Activated naive CD8-positive, alpha-beta T cell treated with anti-CD3 and anti-CD28 coated beads, Interleukin-2, amount 50 U/mL, for 24 hours (primary cell): ENCODE measurements around the gene SLC1A3.

Source experiments
- ATAC-seq: fragments of 150-1000 bp; cut with Tn5 transposase; one replicate; pipeline ENCODE4 v1.10.0; 2021
- DNase-seq: peaks from one replicate; pipeline ENCODE4 v3.0.0; 2021
- H3K27ac Mint-ChIP-seq: one replicate; pipeline ENCODE4 v1.8.0; 2021; ENCODE audit warnings: mild to moderate bottlenecking, mixed read lengths
- H3K27me3 Mint-ChIP-seq: one replicate; pipeline ENCODE4 v1.8.0; 2021; ENCODE audit warnings: mixed read lengths
- H3K36me3 Mint-ChIP-seq: one replicate; pipeline ENCODE4 v1.8.0; 2021; ENCODE audit warnings: low read depth, mixed read lengths
- H3K4me1 Mint-ChIP-seq: one replicate; pipeline ENCODE4 v1.8.0; 2021; ENCODE audit warnings: mixed read lengths
- H3K4me3 Mint-ChIP-seq: one replicate; pipeline ENCODE4 v1.8.0; 2021; ENCODE audit warnings: mild to moderate bottlenecking, moderate library complexity, mixed read lengths
- H3K9me3 Mint-ChIP-seq: one replicate; pipeline ENCODE4 v1.8.0; 2021; ENCODE audit warnings: mixed read lengths

SLC1A3 gene

DNA sequence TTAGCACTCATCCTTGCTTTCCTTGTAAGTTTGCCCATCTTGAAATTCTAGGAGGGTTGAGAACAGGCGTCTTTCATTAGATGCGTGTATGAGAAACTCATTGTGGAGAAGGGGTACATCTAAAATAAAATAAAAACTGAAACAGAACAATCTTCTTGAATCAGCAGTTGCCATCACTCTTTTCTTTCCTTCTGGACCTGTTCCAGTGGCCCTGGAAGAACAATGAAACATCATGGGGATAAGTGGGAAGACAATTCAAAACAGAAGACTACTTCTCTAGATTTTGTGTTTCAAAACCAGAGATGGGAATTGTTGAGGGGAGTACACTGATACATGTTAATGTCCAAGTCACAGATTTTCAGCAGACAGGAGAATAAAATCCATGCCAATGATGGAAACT is 59.9 kb downstream of the SLC1A3 start:
- no peak overlapping the region for H3K4me3 Mint-ChIP-seq
- H3K27ac Mint-ChIP-seq: no peak overlapping the region
- H3K27me3 Mint-ChIP-seq: no peaks in the 10 kb centered on the region
- no peak for ATAC-seq
- no peaks in the 10 kb centered on the region for H3K9me3 Mint-ChIP-seq
- H3K36me3 Mint-ChIP-seq: no peaks in the 10 kb centered on the region
- H3K4me1 Mint-ChIP-seq: no peaks in the 10 kb centered on the region
- no peak for DNase-seq

DNA sequence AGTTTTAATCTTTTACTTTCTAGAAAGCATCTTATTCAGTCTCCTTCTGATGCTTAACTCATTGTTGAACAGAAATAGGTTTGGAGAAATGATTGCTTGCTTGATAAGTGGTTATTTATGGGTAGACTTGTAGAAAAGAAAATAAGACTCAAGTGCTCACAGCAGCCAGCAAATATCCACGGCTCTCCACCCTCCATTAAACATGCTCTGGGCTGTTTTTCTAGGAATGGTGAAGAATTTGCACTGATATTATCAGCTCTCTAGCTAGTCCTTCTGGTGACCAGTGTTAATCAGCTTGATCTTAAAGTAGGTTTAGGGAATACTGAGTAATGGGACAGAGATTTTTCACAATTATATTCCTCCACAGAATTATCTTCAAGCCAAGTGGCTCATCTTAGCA is 60.6 kb downstream of the SLC1A3 start:
- no peak overlapping the region for H3K27ac Mint-ChIP-seq
- no peak for ATAC-seq

GRCh38 chr5:36667824-36668223 is 61.4 kb downstream of the SLC1A3 start:
- no peak overlapping the region for H3K4me3 Mint-ChIP-seq
- H3K27me3 Mint-ChIP-seq: no peaks in the 10 kb centered on the region
- no peaks in the 10 kb centered on the region for H3K36me3 Mint-ChIP-seq
- no peaks in the 10 kb centered on the region for H3K9me3 Mint-ChIP-seq
- no peak overlapping the region for H3K27ac Mint-ChIP-seq
- no peak for DNase-seq
- no peak for ATAC-seq
- no peaks in the 10 kb centered on the region for H3K4me1 Mint-ChIP-seq

More for the DNA sequence above, 60.6 kb downstream of the SLC1A3 start:
- no peaks in the 10 kb centered on the region for H3K4me1 Mint-ChIP-seq
- no peak for DNase-seq
- H3K9me3 Mint-ChIP-seq: no peaks in the 10 kb centered on the region
- no peaks in the 10 kb centered on the region for H3K36me3 Mint-ChIP-seq
- H3K27me3 Mint-ChIP-seq: no peaks in the 10 kb centered on the region
- no peak overlapping the region for H3K4me3 Mint-ChIP-seq

DNA sequence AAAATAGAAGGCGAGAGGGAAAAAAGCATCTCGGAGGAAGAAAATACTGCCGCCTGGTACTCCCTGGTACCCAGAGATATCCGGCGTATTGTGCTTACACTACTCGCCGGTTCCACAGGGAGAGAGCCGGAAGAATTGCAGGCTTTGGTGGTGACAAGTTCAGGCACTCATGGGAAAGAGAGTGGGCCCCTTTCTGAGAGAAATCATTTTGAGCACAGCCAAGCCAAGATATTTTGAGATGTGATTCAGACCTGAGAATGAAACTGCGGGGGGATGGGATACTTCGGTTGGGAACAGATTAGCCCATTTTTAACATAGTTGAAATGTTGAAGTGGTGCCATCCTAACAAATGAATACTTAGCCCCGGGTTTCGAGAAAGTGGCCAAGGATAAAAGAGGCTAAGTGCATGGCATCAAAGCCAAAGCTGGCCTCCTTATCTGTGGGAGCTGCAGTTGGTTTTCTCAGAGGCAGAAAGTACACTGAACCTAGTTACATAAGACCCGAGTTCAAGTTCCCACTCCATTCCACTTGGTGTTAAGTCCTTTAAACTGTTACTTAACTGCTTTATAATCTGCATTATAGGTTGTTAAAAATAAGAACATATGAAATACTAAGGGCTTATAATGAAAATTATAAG is 62.7 kb downstream of the SLC1A3 start:
- Mint-ChIP-seq H3K4me3 (no peak overlapping the region), H3K36me3 (no peaks in the 10 kb centered on the region), H3K27me3 (no peaks in the 10 kb centered on the region), H3K27ac (no peak overlapping the region), H3K4me1 (no peaks in the 10 kb centered on the region), H3K9me3 (no peaks in the 10 kb centered on the region)
- ATAC-seq: no peak
- DNase-seq: no peak

DNA sequence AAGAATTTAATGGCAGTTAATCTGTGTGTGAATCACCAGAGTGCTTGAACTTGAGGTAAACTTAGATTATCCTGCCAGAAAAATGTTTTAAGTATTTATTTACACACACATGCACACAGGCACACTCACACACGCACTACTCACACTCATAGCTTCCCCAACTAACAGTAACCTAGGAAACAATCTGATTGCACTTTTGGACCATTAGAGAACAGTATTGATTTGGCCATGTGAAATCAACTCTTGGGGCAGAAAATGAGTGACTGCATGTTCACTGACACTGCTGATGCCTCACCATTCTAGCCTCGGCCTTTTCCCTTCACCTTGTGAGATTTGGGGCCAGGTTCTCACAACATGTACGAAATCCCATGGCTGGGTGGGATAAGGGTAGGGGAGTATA is 64.1 kb downstream of the SLC1A3 start:
- H3K27me3 Mint-ChIP-seq: no peaks in the 10 kb centered on the region
- H3K4me3 Mint-ChIP-seq: no peak overlapping the region
- no peaks in the 10 kb centered on the region for H3K4me1 Mint-ChIP-seq
- H3K9me3 Mint-ChIP-seq: no peaks in the 10 kb centered on the region
- no peak for DNase-seq
- no peak overlapping the region for H3K27ac Mint-ChIP-seq
- H3K36me3 Mint-ChIP-seq: no peaks in the 10 kb centered on the region
- no peak for ATAC-seq

GRCh38 chr5:36675282-36675681 is 68.9 kb downstream of the SLC1A3 start:
- no peak for ATAC-seq
- Mint-ChIP-seq H3K4me3 (no peak overlapping the region), H3K36me3 (no peaks in the 10 kb centered on the region), H3K4me1 (peaks cover 5% of the 10 kb centered on the region), H3K9me3 (no peaks in the 10 kb centered on the region), H3K27ac (no peak overlapping the region), H3K27me3 (no peaks in the 10 kb centered on the region)
- DNase-seq: no peak

GRCh38 chr5:36679221-36679989 is 73.0 kb downstream of the SLC1A3 start:
- ATAC-seq: peak; percentile 71
- H3K27ac Mint-ChIP-seq: no peak overlapping the region
- peaks cover 5% of the 10 kb centered on the region for H3K4me1 Mint-ChIP-seq
- no peaks in the 10 kb centered on the region for H3K27me3 Mint-ChIP-seq
- no peaks in the 10 kb centered on the region for H3K36me3 Mint-ChIP-seq
- no peak overlapping the region for H3K4me3 Mint-ChIP-seq
- no peaks in the 10 kb centered on the region for H3K9me3 Mint-ChIP-seq
- no peak for DNase-seq

- H3K36me3 Mint-ChIP-seq: no peaks in the 10 kb centered on the region
- no peak overlapping the region for H3K27ac Mint-ChIP-seq
- no peak for DNase-seq
- no peak for ATAC-seq
- no peaks in the 10 kb centered on the region for H3K27me3 Mint-ChIP-seq
- no peak overlapping the region for H3K4me3 Mint-ChIP-seq
- H3K9me3 Mint-ChIP-seq: no peaks in the 10 kb centered on the region
- peaks cover 5% of the 10 kb centered on the region for H3K4me1 Mint-ChIP-seq
These were observed 73.7 kb downstream of the SLC1A3 start for GRCh38 chr5:36680066-36680465.

- H3K27me3 Mint-ChIP-seq: no peaks in the 10 kb centered on the region
- H3K27ac Mint-ChIP-seq: no peak overlapping the region
- no peaks in the 10 kb centered on the region for H3K36me3 Mint-ChIP-seq
- no peaks in the 10 kb centered on the region for H3K9me3 Mint-ChIP-seq
- H3K4me3 Mint-ChIP-seq: no peak overlapping the region
- DNase-seq: no peak
- H3K4me1 Mint-ChIP-seq: peaks cover 16% of the 10 kb centered on the region
- no peak for ATAC-seq
These were observed 75.3 kb downstream of the SLC1A3 start for GRCh38 chr5:36681711-36682110.

- Mint-ChIP-seq H3K27ac (no peak overlapping the region), H3K4me1 (peaks cover 17% of the 10 kb centered on the region), H3K4me3 (no peak overlapping the region), H3K9me3 (no peaks in the 10 kb centered on the region), H3K27me3 (no peaks in the 10 kb centered on the region), H3K36me3 (no peaks in the 10 kb centered on the region)
- DNase-seq (no peak), ATAC-seq (no peak)
These were observed 76.1 kb downstream of the SLC1A3 start for GRCh38 chr5:36682499-36682898.

GRCh38 chr5:36683821-36684434 is 77.5 kb downstream of the SLC1A3 start:
- Mint-ChIP-seq H3K4me3 (no peak overlapping the region), H3K4me1 (peaks cover 19% of the 10 kb centered on the region), H3K9me3 (no peaks in the 10 kb centered on the region), H3K27me3 (peaks cover 2% of the 10 kb centered on the region), H3K36me3 (no peaks in the 10 kb centered on the region), H3K27ac (no peak overlapping the region)
- DNase-seq (no peak), ATAC-seq (no peak)

DNA sequence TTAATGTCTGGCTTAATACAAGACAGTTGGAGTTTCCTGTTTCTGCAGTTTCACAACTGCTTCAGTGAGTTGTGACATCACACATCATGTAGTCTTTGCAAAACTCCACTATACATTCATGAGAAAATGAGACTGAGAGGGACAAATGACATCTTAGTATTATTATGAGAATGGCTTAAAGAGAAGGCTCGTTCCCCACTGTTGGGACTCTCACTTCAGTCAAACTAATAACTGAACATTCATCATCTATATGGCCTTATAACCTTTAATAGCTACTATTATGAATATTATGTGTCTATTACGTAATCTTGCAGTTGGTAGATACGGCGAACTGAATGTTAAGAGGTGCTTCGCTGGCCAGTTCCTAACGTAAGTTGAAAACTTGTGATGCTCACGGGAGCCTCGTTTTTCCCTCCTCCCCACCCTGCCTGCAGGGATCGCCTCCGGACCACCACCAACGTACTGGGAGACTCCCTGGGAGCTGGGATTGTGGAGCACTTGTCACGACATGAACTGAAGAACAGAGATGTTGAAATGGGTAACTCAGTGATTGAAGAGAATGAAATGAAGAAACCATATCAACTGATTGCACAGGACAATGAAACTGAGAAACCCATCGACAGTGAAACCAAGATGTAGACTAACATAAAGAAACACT is 79.4 kb downstream of the SLC1A3 start:
- ATAC-seq (no peak), DNase-seq (no peak)
- H3K4me3 Mint-ChIP-seq: no peak overlapping the region
- H3K27me3 Mint-ChIP-seq: peaks cover 4% of the 10 kb centered on the region
- no peaks in the 10 kb centered on the region for H3K9me3 Mint-ChIP-seq
- H3K36me3 Mint-ChIP-seq: no peaks in the 10 kb centered on the region
- peaks cover 28% of the 10 kb centered on the region for H3K4me1 Mint-ChIP-seq
- no peak overlapping the region for H3K27ac Mint-ChIP-seq

DNA sequence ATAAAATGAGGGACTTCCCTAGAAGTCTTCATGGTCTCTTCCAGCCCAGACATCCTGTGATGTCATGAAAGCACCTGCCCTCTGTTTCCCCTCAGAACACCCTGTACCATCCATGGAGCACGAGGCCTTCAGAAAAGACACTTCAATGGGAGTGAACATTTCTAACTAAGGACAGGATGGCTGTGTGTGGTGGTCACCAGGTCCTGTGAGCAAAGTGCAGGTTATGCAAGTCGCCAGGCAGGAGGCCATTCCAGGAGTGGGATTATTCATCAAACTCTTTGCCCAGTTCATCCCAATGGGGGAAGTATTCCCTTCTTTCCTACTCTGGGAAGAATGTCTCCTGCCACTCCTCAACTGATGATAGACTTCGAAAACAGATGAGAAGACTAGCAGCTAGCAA is 80.5 kb downstream of the SLC1A3 start:
- no peaks in the 10 kb centered on the region for H3K36me3 Mint-ChIP-seq
- no peak for DNase-seq
- H3K4me1 Mint-ChIP-seq: peaks cover 34% of the 10 kb centered on the region
- ATAC-seq: no peak
- no peak overlapping the region for H3K4me3 Mint-ChIP-seq
- H3K27ac Mint-ChIP-seq: peak overlapping the region; percentile 39
- no peaks in the 10 kb centered on the region for H3K9me3 Mint-ChIP-seq
- peaks cover 9% of the 10 kb centered on the region for H3K27me3 Mint-ChIP-seq

DNA sequence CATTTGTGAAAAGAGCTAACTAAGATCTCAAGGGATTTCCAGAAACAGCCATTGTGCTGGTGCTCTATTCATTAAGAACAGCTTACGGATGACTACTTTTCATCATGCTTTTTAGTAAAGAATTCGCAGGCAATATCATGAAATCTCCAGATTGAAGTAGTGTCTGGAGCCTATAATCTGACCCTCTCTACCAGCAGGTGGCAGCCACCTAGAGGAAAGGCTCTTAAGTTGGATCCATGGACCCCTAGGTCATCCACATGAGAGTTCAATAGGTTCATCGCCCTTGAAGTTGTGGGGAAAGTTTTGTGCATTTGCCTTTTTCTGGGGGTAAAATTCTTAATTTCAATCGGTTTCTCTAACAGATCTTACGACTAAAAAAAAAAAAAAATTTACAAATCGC is 82.3 kb downstream of the SLC1A3 start:
- H3K36me3 Mint-ChIP-seq: no peaks in the 10 kb centered on the region
- no peak for ATAC-seq

DNA sequence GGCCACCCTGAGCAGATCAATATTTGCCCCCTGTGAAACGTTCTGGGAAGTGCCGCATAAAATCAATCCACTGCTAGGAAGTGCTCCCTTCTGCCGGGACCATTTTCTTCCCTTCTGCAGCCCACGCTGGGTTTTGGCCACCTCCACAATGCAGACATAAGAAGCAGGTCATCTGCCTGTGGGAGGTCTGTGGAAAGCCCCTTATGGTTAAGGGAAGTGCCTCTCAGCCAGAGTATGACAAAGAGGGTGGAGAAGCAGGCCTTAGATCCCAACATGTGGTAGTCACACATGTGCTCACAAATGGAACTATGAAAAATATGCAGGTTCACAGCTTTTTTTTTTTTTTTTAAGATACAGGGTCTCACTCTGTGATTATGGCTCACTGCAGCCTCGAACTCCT is 82.8 kb downstream of the SLC1A3 start:
- peak overlapping the region; percentile 29 for H3K27ac Mint-ChIP-seq
- H3K4me1 Mint-ChIP-seq: peaks cover 39% of the 10 kb centered on the region
- H3K9me3 Mint-ChIP-seq: no peaks in the 10 kb centered on the region
- no peak overlapping the region for H3K4me3 Mint-ChIP-seq
- DNase-seq (peak; percentile 22), ATAC-seq (peak; percentile 38)
- H3K27me3 Mint-ChIP-seq: peaks cover 25% of the 10 kb centered on the region
- no peaks in the 10 kb centered on the region for H3K36me3 Mint-ChIP-seq

More for the DNA sequence above, 82.3 kb downstream of the SLC1A3 start:
- peak; percentile 10 for DNase-seq
- peaks cover 39% of the 10 kb centered on the region for H3K4me1 Mint-ChIP-seq
- peak overlapping the region; percentile 29 for H3K27ac Mint-ChIP-seq
- peaks cover 23% of the 10 kb centered on the region for H3K27me3 Mint-ChIP-seq
- H3K9me3 Mint-ChIP-seq: no peaks in the 10 kb centered on the region
- H3K4me3 Mint-ChIP-seq: no peak overlapping the region
